Dermis microvascular lymphatic vessel endothelial cell (primary cell): ENCODE data around the gene CEP19. TPM values are rescaled to one million over a fixed set of nuclear protein-coding genes. Genes with fewer than 3 reads are reported as not detected.

Experiments used
- DNase-seq, 2 donors: peaks; one replicate each; pipeline versions ENCODE4 v3.0.0 to v3.0.0-alpha.2; 2010; ENCODE audit warnings: low read depth in 2 of 2
- total RNA-seq: library from RNA; depleted of rRNA; stranded (reverse); fragments of >200 nt; gene quantifications from 2 replicates; pipeline ENCODE4 v1.2.1, GENCODE V29; 2014

CEP19 gene
- total RNA-seq, 1 donor from 2014 or later: 5.6 TPM

DNA sequence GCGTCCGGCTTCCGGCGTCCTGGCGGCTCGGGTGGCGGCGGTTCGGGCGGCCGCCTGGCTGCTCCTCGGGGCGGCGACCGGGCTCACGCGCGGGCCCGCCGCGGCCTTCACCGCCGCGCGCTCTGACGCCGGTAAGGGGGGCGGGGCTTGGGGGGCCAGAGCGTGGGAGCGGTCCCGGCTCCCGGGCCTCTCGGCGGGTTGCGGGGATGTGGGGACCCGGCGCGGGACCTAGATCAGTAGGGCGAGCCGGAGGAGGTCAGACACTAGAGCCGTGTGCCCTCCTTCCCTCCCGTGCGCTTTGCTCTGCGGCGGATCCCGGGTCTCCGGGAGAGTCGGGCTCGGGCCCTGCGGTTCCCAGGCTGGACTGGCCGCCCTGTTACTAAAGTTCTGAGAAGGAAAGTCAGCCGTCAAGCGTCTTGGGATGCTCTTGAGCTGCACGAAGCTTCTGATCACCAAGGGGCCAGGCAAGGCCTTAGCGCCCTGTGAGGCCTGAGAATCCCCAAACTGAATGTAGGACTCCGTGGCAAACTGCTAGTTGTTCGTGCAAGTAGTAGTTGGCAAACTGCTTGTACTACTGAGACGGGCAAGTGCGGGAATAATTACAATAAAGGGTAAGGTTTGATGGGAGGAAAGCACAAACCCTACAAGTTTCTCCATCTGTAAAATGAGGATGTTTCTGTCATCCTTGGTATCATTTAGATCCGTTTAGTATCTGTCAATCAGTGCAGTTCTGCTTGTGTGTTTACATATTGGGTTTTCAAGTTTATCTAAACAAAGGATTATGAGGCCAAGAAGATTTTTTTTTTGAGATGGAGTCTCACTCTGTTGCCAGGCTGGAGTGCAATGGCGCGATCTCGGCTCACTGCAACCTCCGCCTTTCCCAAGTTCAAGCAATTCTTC, 714 bp upstream of the CEP19 start:
- DNase-seq: peak in 1 of 2 donors; percentile 39

DNA sequence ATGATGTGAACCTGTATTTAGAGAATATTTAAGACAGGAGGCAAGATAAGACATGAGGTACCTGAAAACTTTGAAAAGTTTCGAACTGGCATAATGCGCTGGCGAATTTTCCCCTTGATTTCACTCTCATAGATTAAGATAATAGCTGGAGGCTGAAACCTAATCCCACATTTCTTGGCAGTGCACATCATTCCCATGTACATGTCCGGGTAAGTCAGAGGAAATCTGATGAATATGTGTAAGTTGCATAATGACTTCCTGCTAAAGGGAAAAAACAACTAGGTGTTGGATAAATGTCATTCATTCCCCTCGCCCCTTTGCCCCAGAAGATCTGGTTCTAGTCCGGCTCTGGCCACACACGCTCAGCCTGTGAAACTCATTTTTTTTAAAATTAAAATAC, 3.6 kb downstream of the CEP19 start:
- DNase-seq: peak; percentile 78 to 84

DNA sequence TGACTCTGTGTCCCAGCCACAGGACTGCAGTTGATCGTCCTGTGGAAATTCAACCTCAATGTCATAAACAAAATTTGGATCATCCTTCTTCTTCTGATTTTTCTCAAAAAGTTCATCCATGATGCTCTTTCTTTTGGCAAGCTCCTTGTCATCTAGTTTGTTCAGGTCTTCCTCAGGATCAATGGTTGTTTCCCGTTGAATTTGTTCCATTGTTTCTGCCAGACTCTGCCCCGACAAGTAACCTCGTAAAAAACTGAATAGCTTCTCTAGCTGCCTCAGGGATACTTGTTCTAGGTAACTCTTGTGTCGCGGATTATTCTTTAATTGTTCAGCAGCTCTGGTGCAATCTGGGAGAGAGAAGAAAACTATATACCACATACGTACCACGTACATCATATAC, 4.5 kb downstream of the CEP19 start:
- peak; percentile 60 to 75 for DNase-seq

DNA sequence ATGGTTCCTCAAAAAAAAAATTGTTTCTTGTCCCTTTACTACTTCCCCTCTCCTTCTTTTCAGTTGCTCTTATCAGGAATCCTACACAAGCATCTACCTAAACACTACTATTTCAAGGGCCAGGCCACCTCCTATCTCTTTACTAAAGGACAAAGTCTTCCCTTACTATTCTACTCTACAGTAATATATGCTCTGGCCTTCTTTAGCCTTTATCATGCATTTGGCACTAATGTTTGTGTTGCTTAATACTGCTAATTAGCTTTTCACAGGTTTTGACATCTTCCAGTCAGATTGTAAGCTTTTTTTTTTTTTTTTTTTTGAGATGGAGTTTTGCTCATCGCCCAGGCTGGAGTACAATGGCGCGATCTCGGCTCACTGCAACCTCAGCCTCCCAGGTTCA, 5.3 kb downstream of the CEP19 start:
- DNase-seq: no peak

DNA sequence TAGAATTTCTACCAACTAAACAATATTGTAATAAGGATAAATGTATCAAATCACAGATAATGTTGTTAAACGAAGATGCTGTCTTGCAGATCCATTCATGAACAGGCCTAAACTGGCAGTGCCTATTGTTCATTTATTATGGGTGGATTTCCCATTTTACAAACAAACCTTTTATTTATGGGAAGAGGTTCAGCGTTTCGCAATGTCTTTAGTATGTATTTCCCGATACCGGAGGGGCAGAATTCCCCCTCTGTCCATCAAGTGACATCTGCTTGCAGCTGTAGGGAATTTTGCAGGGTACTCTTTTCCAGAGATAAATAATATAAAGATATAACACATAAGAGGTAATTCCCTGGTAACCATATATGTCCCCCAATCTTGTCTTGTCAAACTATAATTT, 5.7 kb downstream of the CEP19 start:
- no peak for DNase-seq

DNA sequence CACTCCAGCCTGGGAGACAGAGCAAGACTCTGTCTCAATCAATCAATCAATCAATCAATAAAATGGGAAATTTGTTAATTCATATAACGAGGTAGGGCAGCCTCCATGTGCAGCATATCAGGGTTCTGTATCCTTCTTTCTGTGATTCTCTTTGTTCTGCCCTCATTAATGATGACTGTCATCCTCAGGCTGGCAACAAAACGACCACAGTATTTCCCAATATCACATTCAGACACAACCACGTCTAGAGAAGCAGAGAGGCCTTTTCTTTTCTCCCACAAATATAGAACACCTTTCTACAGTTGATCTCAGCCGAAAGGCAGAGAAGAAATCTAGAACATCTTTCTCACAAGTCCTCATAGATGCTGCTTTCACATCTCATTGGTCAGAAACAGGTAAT, 11.2 kb downstream of the CEP19 start:
- no peak for DNase-seq

DNA sequence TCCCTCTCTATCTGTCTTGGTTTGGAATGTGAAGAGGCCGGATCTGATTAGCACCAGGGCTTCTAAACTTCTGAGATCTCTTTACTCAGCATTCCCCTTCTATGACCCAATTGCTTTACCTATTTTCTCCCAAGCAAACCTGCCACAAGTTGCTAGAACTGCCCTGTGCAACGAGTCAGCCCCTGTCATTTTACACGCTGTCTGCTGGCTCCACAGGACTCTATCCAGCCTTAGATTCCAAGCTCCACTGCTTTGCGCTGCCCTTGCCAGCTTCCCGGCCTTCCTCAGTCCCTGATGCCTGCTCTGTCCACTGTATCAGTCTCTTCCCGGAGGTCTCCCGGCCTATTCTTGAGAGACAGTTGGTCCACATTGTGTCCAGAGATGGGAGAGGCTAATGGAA, 12.3 kb downstream of the CEP19 start:
- no peak for DNase-seq

DNA sequence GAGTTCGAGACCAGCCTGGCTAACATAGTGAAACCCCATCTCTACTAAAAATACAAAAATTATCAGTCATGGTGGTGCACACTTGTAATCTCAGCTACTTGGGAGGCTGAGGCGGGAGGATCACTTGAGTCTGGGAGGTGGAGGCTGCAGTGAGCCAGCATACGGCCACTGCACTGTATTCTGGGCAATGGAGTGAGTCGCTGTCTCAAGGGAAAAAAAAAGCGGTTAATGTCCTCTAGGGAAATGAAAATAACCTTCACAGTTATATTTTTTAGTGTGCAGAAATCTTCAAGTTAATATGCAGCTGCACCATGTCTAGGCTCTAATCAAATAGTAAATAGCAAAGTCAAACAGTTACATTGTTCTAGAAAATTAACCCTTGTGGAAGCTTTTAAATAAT, 14.8 kb downstream of the CEP19 start:
- DNase-seq: no peak

DNA sequence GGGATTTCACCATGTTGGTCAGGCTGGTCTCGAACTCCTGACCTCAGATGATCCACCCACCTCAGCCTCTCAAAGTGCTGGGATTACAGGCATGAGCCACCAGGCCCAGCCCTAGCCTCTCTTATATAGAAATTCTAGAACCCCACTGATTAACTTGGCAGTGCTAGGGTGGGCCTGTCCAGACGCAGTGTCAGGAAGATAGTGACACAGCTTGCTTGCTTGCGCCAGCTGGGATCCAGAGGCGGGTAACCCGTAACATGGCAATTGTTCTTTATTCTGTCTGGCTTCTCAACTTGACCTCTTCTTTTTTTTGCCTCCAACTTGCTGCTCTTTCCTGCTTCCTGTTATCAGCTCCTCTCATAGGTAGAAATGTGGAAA, 16.2 kb downstream of the CEP19 start:
- DNase-seq: no peak

DNA sequence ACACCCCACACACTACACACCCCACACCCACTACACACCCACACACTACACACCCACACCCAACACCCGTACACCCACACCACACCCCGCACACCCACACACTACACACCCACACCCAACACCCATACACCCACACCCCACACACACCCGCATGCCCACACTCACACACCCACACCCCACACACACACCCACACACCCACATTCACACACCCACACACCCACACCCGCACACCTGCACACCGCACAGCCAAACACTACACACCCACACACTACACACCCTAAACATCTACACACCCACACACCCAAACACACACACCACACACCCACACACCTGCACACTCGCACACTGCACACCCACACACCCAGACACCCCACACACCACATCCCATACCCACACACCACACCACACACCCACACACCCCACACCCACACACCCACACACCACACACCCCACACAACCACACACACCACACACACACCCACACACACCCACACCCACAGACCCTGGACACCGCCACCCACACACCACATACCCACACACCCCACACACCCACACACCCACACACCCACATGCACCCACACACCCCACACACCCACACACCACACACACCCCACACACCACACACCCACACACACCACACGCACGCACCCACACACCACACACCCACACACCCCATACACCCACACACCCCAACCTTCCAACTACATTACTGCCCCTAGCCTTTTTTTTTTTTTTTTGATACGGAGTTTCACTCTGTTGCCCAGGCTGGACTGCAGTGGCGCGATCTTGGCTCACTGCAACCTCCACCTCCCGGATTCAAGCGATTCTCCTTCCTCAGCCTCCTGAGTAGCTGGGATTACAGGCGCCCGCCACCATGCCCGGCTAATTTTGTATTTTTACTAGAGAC, 16.9 kb downstream of the CEP19 start:
- DNase-seq: no peak

DNA sequence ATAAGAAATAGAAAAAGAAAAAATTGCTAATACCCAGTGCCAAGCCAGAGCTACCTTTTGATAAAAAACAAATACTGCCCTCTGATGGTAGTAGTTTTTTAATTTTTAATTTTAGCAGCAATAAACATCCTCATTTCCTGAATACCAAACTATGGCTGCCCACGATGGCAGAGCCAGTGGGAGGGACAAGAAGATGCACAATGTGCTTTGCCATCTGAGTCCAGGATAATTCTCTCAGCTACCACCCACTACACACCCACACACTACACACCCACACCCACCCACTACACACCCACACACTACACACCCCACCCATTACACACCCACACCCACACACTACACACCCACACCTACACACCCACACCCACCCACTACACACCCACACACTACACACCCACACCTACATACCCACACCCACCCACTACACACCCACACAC, 17.8 kb downstream of the CEP19 start:
- DNase-seq: no peak

DNA sequence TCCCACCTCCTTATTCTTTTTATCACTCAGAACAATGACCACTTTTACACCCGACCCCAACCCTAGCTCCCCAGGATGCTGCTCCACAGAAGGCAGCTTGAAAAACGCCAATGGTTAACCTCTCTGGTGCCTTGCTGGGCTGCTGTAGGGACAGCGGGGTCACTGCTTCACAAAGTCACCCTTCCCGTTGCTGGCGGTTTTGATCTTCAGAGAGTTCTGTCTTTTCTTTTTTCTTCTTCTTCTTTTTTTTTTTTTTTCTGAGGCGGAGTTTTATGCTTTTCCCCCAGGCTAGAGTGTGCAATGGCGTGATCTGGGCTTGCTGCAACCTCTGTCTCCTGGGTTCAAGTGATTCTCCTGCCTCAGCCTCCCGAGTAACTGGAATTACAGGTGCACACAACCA, 20.7 kb downstream of the CEP19 start:
- no peak for DNase-seq

DNA sequence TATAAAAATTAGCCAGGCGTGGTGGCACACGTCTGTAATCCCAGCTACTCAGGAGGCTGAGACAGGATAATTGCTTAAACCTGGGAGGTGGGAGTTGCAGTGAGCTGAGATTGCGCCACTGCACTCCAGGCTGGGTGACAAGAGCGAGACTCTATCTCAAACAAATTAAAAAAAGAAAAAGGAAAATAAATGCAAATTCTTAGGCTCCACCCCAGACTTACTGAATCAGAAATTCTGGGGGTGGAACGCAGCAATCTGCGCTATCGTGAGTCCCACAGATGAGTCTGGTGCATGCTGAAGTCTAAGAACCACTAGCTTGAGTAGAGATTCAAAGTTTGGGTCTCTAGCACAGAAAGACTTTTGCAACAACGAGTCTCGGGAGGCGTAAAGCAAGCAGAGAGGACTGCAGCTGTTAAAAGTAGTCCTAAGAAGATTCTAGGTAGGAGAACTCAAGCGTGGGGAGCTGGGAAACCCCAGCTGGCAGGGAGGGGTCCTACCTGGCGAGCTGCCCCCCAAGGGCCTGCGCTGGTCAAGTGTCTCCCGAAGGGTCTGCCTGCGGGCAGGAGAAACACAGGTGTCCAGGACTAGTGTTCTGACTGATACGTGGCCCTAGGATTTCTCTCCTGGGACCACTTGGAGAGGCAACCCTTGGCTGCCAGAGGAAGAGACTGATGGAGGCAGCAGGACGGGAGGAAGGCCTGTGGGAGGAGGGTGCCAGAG, 21.9 kb downstream of the CEP19 start:
- no peak for DNase-seq

DNA sequence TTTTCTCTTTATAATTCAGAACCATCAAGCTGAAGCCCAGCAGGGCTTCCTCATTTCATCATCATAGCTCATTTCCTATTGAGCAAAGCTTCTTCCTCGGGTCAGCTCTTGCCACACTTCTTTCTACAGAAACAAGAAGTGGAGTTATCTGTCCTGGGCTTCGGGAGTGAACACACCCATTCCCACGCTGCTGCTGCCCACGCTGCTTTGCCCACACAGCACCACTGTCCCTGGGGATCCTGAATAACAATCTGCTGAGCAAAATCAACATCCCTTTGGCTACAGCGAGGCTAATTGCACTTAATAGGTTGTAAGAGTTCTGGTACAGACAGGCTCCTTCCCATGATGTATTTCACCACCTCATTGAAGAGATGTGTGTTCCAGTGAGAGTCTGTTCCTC, 23.7 kb downstream of the CEP19 start:
- peak; percentile 73 to 84 for DNase-seq

DNA sequence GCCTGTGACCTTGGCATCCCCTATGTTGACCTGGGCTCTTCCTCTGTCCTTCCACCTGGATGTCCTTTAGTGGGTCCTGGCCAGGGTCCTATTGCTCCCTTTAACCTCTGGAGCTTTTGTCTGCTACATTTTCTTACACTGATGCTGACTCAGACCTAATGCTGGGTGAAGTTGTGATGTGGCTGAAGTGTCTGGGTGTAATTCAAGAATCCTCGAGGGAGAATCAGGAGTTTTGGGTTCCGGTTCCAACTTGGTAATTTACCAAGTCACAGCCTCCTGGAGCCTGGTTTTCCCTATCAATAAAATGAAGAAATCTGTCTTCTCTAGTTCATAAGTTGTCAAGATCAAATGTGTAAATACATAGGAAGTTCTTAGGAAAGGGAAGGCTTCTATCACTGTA, 25.6 kb downstream of the CEP19 start:
- DNase-seq: no peak

DNA sequence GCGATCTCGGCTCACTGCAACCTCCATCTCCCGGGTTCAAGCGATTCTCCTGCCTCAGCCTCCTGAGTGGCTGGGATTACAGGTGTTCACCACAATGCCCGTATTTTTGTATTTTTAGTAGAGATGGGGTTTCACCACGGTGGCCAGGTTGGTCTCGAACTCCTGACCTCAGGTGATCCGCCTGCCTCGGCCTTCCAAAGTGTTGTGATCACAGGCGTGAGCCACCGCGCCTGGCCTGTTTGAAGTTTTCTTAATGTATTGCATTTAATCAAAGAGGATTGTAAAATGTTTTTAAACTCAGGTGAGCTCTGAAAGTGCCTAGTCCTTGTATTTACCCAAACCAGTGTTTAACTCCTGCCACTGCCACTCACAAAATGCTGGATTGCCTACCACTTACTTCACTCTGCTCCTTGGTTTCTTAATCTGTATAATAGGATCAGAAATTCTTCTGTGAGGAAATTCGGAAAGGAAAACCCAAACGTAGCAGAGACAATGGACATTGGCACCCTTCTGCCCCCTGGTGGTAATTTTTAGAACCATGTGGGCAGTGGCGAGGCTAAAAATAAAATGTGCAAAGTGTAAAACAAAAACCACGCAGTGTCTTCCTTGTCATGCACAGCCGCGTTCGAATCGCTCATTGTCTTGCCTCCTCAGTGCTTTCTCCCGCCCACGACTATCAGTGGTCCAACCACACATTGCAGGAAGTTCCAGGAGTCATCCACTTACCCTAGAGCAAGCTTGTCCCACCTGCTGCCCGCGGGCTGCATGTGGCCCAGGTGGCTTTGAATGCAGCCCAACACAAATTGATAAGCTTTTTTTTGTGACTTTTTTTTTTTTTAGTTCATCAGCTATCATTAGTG, 27.3 kb downstream of the CEP19 start:
- DNase-seq: peak; percentile 43 to 57

DNA sequence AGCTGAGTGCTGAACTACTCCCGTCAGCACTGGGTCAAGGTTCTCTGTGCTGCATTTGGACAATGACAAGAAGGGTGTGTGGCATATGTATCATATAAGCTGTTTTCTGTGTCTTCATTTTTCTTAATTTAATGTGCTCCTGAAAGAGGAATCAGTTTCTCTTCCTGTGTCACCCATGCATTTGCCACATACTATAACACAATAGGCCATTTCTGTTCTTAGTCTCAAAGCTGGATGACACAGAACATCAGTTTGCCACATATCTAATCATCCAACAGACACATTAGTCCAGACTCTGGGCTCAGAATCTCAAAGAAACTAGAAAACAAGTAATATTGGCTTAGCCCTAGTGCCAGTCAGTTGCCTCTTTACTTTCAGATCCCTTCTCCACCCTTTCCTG, 34.1 kb downstream of the CEP19 start:
- no peak for DNase-seq

DNA sequence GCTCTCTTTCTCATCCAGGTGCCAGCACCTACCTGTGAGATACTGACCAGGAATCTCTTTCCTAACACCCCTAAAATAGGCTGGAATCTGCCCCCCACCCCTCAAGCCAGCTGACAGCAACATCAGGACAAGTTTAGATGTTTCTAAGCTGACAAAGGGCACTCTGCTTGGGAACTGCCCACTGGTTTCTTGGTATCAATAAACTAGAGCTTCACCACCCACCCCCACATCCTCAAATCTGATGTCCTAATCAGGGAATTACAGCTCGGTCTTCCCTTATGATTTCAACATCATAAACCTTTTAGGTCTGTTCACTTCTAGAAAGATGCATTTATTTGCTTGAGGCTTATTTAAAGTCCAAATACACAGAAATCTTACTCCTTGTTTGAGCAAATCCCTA, 34.7 kb downstream of the CEP19 start:
- DNase-seq: no peak

DNA sequence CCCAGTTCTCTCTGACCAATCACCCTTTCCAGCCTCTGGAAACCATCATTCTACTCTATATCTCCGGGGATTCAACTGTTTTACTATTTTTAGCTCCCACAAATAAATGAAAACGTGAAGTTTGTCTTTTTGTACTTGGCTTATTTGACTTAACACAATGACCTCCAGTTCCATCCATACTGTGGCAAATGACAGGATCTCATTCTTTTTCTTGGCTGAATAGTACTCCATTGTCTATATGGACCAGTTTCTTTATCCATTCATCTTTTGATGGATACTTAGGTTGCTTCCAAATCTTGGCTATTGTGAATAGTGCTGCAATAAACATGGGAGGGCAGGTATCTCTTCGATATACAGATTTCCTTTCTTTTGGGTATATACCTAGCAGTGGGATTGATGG, 38.4 kb downstream of the CEP19 start:
- DNase-seq: no peak

DNA sequence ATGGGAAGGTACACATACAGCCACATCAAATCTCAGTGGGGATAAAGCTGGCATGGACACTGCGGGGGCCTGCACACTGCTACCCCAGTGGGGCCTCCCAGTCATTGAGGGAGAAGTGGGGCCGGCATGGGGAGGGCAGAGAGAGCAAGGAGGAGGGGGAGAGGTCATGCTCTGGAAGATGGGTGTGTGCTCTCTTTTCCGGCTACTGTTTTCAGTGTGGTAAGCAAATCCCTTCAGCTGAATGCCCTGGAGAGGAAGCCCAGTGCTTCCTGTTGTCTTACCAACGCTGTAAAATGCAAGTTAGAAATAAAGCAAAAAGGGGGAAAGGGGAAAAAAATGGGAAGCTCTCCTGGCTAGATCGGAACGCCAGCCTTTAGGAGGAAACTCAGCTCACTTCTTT, 41.7 kb downstream of the CEP19 start:
- DNase-seq: peak; percentile 37 to 47
